K562 (cell line): ENCODE results near the gene MED31. TPM values are rescaled to one million over a fixed set of nuclear protein-coding genes. Genes with fewer than 3 reads are reported as not detected.

Experiments
- HDAC3 ChIP-seq: fragments of 450-650 bp; IDR thresholded peaks from 2 replicates; pipeline ENCODE4 v1.6.1; 2018; ENCODE audit warnings: borderline replicate concordance, mild to moderate bottlenecking, moderate library complexity; ENCODE audit not compliant: partially characterized antibody
- L3MBTL2 ChIP-seq: fragments of 450-650 bp; IDR thresholded peaks from 2 replicates; pipeline ENCODE4 v1.6.1; 2016; ENCODE audit warnings: mild to moderate bottlenecking, moderate library complexity
- NBN ChIP-seq: fragments of 450-650 bp; IDR thresholded peaks from 2 replicates; pipeline ENCODE4 v1.6.1; 2016; ENCODE audit warnings: low read depth, mild to moderate bottlenecking
- NR1H2 ChIP-seq: sonication (generic); formaldehyde crosslinking; IDR thresholded peaks from 2 replicates; pipeline ENCODE4 v1.4.0; 2020; ENCODE audit warnings: mild to moderate bottlenecking, missing genetic modification reagents
- PRPF4 ChIP-seq: fragments of 200-400 bp; formaldehyde crosslinking; IDR thresholded peaks from one replicate; pipeline ENCODE4 v1.6.1; 2017; ENCODE audit warnings: low read length, low read depth, mild to moderate bottlenecking; ENCODE audit not compliant: insufficient read depth, poor library complexity, severe bottlenecking
- STAT5A ChIP-seq: IDR thresholded peaks from 2 replicates; pipeline ENCODE4 v1.6.1; 2012; ENCODE audit warnings: low read length, inconsistent platforms, borderline replicate concordance
- TAF15 ChIP-seq: fragments of 200-400 bp; formaldehyde crosslinking; IDR thresholded peaks from 2 replicates; pipeline ENCODE4 v1.6.1; 2017; ENCODE audit warnings: mild to moderate bottlenecking, low read depth, low read length, moderate library complexity
- TCF7 ChIP-seq: sonication (generic); IDR thresholded peaks from 2 replicates; pipeline ENCODE4 v1.6.1; 2016; ENCODE audit warnings: antibody characterized with exemption, borderline replicate concordance
- ZNF274 ChIP-seq: IDR thresholded peaks from 2 replicates; pipeline ENCODE4 v1.6.1; 2011; ENCODE audit warnings: low read depth, mild to moderate bottlenecking, low read length, moderate library complexity, borderline replicate concordance
- polyA plus RNA-seq, 8 experiments: library from polyadenylated mRNA; depleted of rRNA in 4 of 8; stranded (reverse) in 5 of 8; unstranded in 3 of 8; fragments of >200 nt; fragmentation: Nextera tagmentation in 2 of 8; fragmentation: Illumina TruSeq in 1 of 8; extraction: Ambion mirVana in 2 of 8; extraction: Trizol in 1 of 8; gene quantifications; 2 replicates each; pipeline versions ENCODE4 v1.2.1 to v1.2.3, GENCODE V29; 2011 to 2014; ENCODE audit warnings: inconsistent platforms in 1 of 8, missing spikeins in 1 of 8
- total RNA-seq, 7 experiments: library from RNA; depleted of rRNA in 6 of 7; stranded (reverse); fragments of >200 nt in 6 of 7; fragmentation: Illumina TruSeq in 2 of 7; extraction: Trizol in 2 of 7; gene quantifications; 2 replicates each; pipeline versions ENCODE4 v1.2.1 to v1.2.3, GENCODE V29; 2011 to 2021; ENCODE audit warnings: low replicate concordance in 1 of 7
- TF ChIP-seq, protein P1 (sequence below): fragments of 250-450 bp; sonication (Bioruptor Pico); IDR thresholded peaks from 2 replicates; pipeline ENCODE4 v1.9.0; 2021; ENCODE audit warnings: mild to moderate bottlenecking, inconsistent platforms
- TF ChIP-seq, protein P2 (sequence below), 2 experiments: fragments of 150-350 bp in 1 of 2; IDR thresholded peaks; 2 replicates each; pipeline ENCODE4 v1.6.1; 2012 to 2016; ENCODE audit warnings: low read depth in 2 of 2, low read length in 2 of 2, mild to moderate bottlenecking in 1 of 2, moderate library complexity in 1 of 2
- TF ChIP-seq, protein P3 (sequence below): IDR thresholded peaks from 2 replicates; pipeline ENCODE4 v1.6.1; 2014; ENCODE audit warnings: antibody characterized with exemption
- TF ChIP-seq, protein P4 (sequence below), 2 experiments: fragments of 450-650 bp; conservative IDR thresholded peaks; 2 replicates each; pipeline ENCODE4 v1.6.1; 2017; ENCODE audit warnings: mild to moderate bottlenecking in 2 of 2, moderate library complexity in 2 of 2

The MED31 gene
- total and polyA plus RNA-seq, 9 of the 15 experiments (the other 6 are each of a cell fraction or from before 2014, with no cell fraction given), result 6.4 to 39.9 (median 14.6) TPM

DNA sequence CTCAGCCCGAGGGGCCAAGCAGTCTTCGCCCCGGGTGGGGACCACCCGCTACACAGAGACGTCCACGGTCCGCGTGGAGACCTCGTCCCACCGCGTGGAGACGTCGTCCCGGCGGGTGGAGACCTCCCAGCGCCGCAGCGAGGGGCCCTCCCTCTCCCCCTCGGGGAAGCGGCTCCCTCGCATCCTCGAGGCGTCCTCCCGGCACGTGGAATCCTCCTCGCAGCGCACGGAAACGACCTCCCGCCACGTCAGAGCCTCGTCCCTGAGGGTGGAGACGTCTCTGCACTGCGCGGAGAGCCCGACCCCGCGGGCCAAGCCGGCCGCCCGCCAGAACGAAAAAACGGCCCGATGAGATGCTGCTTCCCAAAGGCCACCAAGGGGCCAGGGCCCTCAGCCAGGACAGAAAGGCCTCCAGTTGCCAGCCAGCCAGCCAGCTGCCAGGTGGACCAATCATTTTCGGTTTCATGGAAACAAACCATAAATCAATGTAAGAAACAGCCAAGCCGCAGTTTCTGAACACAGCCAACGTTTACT lies 581 bp upstream of the MED31 start (continued):
- TF ChIP-seq, protein P1, sequence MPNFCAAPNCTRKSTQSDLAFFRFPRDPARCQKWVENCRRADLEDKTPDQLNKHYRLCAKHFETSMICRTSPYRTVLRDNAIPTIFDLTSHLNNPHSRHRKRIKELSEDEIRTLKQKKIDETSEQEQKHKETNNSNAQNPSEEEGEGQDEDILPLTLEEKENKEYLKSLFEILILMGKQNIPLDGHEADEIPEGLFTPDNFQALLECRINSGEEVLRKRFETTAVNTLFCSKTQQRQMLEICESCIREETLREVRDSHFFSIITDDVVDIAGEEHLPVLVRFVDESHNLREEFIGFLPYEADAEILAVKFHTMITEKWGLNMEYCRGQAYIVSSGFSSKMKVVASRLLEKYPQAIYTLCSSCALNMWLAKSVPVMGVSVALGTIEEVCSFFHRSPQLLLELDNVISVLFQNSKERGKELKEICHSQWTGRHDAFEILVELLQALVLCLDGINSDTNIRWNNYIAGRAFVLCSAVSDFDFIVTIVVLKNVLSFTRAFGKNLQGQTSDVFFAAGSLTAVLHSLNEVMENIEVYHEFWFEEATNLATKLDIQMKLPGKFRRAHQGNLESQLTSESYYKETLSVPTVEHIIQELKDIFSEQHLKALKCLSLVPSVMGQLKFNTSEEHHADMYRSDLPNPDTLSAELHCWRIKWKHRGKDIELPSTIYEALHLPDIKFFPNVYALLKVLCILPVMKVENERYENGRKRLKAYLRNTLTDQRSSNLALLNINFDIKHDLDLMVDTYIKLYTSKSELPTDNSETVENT (CRISPR knock-in tag), result no peak
- TF ChIP-seq ZNF274 (no peak), PRPF4 (no peak), L3MBTL2 (peak; percentile 92), NBN (no peak), TCF7 (no peak), NR1H2 (CRISPR knock-in tag) (no peak), TAF15 (no peak), STAT5A (no peak), HDAC3 (no peak)
- TF ChIP-seq, protein P2, sequence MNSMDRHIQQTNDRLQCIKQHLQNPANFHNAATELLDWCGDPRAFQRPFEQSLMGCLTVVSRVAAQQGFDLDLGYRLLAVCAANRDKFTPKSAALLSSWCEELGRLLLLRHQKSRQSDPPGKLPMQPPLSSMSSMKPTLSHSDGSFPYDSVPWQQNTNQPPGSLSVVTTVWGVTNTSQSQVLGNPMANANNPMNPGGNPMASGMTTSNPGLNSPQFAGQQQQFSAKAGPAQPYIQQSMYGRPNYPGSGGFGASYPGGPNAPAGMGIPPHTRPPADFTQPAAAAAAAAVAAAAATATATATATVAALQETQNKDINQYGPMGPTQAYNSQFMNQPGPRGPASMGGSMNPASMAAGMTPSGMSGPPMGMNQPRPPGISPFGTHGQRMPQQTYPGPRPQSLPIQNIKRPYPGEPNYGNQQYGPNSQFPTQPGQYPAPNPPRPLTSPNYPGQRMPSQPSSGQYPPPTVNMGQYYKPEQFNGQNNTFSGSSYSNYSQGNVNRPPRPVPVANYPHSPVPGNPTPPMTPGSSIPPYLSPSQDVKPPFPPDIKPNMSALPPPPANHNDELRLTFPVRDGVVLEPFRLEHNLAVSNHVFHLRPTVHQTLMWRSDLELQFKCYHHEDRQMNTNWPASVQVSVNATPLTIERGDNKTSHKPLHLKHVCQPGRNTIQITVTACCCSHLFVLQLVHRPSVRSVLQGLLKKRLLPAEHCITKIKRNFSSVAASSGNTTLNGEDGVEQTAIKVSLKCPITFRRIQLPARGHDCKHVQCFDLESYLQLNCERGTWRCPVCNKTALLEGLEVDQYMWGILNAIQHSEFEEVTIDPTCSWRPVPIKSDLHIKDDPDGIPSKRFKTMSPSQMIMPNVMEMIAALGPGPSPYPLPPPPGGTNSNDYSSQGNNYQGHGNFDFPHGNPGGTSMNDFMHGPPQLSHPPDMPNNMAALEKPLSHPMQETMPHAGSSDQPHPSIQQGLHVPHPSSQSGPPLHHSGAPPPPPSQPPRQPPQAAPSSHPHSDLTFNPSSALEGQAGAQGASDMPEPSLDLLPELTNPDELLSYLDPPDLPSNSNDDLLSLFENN (IDR thresholded peaks at IDR 0.05; ENCODE audit: low read depth in 2 of 2, low read length in 2 of 2), result no peak
- TF ChIP-seq, protein P3, sequence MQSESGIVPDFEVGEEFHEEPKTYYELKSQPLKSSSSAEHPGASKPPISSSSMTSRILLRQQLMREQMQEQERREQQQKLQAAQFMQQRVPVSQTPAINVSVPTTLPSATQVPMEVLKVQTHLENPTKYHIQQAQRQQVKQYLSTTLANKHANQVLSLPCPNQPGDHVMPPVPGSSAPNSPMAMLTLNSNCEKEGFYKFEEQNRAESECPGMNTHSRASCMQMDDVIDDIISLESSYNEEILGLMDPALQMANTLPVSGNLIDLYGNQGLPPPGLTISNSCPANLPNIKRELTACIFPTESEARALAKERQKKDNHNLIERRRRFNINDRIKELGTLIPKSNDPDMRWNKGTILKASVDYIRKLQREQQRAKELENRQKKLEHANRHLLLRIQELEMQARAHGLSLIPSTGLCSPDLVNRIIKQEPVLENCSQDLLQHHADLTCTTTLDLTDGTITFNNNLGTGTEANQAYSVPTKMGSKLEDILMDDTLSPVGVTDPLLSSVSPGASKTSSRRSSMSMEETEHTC, result no peak
- TF ChIP-seq, protein P4, sequence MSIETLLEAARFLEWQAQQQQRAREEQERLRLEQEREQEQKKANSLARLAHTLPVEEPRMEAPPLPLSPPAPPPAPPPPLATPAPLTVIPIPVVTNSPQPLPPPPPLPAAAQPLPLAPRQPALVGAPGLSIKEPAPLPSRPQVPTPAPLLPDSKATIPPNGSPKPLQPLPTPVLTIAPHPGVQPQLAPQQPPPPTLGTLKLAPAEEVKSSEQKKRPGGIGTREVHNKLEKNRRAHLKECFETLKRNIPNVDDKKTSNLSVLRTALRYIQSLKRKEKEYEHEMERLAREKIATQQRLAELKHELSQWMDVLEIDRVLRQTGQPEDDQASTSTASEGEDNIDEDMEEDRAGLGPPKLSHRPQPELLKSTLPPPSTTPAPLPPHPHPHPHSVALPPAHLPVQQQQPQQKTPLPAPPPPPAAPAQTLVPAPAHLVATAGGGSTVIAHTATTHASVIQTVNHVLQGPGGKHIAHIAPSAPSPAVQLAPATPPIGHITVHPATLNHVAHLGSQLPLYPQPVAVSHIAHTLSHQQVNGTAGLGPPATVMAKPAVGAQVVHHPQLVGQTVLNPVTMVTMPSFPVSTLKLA (conservative IDR thresholded peaks at IDR 0.05), result no peak
